C4-2B (cell line): ENCODE data around the gene HIRA.

ENCODE experiments used
- H3K27ac ChIP-seq: fragments of 450-650 bp; 2 replicates; pipeline ENCODE4 v1.5.1; 2017
- ZFX ChIP-seq: fragments of 450-650 bp; IDR thresholded peaks from 2 replicates; pipeline ENCODE4 v1.6.1; 2017
- TF ChIP-seq, protein P1 (sequence below): fragments of 450-650 bp; conservative IDR thresholded peaks from 2 replicates; pipeline ENCODE4 v1.5.1; 2017; ENCODE audit warnings: mild to moderate bottlenecking

The HIRA gene

DNA sequence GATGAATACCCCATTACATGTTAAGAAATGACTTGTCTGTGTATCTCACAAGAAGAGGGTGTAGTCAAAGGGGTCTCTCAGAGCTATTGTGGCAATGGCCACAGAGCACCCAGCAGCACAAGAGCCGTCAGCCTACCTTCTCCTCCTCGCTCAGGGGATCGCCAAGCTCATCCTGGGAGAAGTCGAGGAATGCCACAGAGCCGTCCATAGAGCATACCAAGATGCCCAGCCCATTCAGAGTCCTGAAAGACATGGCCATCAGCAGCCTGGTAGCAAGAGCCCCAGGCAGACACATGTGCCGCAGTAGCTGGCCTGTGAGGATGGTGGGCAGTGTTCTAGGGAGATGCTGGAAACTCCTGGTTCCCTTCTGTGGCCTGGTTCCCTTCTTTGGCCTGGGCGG is 44.0 kb downstream of the HIRA start:
- TF ChIP-seq ZFX: no peak
- TF ChIP-seq, protein P1, sequence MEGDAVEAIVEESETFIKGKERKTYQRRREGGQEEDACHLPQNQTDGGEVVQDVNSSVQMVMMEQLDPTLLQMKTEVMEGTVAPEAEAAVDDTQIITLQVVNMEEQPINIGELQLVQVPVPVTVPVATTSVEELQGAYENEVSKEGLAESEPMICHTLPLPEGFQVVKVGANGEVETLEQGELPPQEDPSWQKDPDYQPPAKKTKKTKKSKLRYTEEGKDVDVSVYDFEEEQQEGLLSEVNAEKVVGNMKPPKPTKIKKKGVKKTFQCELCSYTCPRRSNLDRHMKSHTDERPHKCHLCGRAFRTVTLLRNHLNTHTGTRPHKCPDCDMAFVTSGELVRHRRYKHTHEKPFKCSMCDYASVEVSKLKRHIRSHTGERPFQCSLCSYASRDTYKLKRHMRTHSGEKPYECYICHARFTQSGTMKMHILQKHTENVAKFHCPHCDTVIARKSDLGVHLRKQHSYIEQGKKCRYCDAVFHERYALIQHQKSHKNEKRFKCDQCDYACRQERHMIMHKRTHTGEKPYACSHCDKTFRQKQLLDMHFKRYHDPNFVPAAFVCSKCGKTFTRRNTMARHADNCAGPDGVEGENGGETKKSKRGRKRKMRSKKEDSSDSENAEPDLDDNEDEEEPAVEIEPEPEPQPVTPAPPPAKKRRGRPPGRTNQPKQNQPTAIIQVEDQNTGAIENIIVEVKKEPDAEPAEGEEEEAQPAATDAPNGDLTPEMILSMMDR: no peak
- no peak overlapping the region for H3K27ac ChIP-seq

DNA sequence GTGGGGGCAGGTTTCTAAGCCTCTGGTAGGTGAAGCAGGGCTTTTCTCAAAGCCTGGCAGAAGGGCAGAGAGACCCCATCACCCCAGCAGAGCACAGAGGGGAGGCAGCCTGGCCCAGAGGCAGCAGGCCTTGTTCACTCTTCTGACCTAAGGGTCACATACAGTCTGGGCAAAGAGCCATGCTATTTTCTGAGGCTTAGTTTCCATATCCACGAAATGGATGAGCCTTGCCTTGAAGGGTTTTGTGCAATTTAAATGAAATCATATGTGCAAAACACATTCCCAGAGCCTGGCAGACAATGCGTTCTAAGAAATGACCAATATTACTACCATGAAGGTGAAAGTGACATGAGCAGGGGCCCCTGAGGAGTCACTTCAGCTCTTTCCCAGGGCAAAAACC is 44.5 kb downstream of the HIRA start:
- no peak overlapping the region for H3K27ac ChIP-seq
- TF ChIP-seq, protein P1: no peak
- TF ChIP-seq ZFX: no peak

DNA sequence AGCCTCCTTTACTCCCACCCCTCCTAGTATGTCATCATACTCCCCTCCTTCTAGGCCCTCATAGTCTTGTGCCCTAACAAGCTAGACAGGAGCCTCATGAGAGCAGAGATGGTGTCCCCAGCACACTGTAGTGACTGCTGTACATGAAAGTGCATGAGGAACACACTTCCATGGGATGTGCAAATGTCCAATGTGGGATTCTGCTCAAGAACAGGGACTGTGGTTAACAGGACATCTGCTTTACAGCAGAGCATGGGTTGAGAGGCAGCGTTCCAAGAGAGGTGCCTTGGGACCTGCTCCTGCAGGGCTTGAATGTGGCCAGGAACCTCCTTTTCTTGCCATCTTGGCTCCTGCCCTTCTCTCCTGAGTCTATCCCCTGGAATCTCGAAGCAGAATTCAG is 45.3 kb downstream of the HIRA start:
- no peak for TF ChIP-seq ZFX
- TF ChIP-seq, protein P1: no peak
- H3K27ac ChIP-seq: no peak overlapping the region

DNA sequence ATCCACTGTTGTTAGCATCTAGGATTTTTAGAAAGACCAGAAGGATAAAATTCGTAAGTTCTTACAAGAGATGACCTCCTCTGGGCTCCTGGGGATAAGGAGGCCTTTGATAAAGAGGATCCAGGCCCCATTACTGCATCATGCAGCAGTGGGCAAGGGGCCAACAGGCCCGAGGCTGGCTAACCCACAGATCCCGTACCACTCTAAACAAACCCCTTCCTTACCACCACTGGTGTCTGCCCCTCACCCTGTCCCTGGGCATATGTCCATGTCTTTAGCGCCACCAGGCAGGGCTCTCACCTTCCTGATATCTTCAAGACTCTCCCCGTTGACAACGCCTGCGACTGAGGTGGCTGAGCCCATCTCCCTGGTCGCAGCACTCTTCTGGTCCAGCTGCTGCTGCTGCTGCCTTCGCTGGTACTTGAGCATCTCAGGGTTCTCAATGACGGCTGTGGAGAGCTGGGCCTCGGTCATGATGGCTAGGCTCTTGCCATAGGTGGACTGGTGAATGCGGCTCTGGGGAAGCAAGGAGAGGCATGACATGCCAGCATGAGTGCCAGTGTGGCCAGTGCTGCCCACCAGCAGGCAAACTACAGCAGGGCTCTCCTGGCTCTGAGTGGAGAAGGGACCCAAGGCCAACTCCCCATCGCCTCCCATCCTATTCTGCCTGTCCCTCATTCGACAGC is 46.2 kb downstream of the HIRA start:
- no peak overlapping the region for H3K27ac ChIP-seq
- no peak for TF ChIP-seq ZFX
- TF ChIP-seq, protein P1: no peak

DNA sequence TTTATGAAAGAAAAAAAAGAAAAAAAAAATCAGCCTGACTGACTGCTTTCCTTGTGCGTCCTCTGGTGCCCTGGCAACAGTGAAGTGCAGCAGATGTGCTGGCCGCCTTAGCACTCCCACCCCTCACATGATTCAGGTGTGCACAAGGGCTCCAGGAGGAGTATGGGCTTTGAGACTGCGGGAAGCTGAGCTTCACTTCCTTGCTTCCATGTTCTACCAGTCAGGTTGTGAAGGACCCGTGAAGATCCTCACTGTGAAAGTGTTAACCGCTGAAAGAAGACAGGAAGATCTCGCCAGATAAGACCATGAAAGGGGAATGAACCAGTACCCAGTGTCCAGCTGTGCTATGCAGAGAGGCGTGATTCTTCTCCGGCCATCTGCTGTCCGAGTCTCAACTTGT is 48.2 kb downstream of the HIRA start:
- H3K27ac ChIP-seq: no peak overlapping the region
- TF ChIP-seq, protein P1: no peak
- TF ChIP-seq ZFX: no peak

DNA sequence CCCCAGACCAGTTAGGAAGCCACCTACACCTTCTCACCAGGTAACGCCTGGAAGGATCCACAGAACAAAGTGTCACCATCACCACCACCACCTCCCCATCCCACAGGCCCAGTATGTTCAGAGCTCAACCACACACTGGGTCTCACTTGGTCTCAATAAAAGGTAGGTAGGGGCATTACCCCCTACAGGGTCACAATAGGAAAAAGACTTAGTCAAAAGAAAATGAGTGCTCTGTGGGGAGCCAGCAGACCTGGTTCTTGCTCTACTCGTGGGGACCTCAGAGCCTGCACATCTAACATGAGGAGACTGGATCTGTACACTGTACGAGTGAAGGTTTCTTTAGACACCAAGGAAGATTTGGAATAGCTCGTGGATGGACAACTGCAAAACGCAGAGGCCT is 49.3 kb downstream of the HIRA start:
- no peak for TF ChIP-seq ZFX
- TF ChIP-seq, protein P1: no peak
- no peak overlapping the region for H3K27ac ChIP-seq

DNA sequence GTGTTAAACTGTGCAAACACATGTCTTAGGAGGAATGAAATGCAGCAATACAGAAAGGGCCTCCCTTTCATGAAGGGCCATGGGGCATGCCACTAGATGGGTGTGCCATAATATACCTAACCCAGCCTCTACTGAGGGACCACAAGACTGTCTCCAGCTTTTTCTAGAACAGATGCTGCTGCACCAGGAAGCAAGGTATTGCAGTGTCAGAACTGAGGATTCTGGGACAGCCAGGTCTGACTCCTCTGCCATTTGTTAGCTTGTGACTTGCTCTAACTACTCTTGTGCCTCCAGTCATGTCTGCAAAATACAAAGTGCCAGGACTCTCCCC is 53.2 kb downstream of the HIRA start:
- TF ChIP-seq, protein P1: no peak
- no peak for TF ChIP-seq ZFX
- H3K27ac ChIP-seq: no peak overlapping the region
